Activated CD4-positive, alpha-beta T cell treated with anti-CD3 and anti-CD28 coated beads for 48 hours (primary cell): ENCODE data around the gene KCNAB1.

Experiments
- DNase-seq: peaks from one replicate; pipeline ENCODE4 v3.0.0-alpha.2; 2020

The KCNAB1 gene

DNA sequence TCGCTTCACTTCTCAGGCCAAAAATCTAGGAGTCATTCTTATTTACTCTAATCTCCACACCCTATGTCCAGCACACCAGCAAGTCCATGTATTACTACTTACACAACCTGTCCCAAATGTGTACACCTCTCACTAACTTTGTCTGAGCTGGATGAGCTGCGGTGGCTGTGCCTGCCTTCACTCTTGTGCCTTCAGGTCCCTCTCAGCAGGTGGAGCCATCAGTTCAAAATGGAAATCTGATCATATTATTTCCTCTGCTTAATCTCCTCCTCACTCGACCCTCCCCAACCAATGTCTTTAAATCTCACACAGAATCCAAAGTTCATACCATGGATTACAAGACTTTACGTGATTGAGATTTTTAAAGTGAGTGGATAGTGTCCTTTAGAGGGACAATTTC, 351.8 kb downstream of the KCNAB1 start:
- DNase-seq: no peak

DNA sequence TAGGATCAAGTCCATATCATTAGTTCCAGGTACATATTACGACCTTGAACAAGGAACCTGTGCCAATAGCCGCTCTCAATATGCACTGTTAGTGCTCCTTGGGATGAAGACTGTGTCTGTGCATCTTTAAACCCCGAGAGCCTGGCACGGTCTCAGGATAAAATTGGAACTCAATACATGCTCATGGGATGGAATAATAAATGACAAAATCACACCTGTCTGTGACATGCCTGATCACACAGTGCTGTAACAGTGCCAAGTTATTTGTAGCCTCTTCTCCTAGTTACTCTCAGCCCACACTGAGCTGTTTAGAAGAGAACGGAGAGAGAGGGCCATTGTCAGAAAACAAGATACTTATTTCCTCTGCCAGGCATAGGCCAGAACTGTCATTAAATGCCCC, 352.3 kb downstream of the KCNAB1 start:
- DNase-seq: no peak

DNA sequence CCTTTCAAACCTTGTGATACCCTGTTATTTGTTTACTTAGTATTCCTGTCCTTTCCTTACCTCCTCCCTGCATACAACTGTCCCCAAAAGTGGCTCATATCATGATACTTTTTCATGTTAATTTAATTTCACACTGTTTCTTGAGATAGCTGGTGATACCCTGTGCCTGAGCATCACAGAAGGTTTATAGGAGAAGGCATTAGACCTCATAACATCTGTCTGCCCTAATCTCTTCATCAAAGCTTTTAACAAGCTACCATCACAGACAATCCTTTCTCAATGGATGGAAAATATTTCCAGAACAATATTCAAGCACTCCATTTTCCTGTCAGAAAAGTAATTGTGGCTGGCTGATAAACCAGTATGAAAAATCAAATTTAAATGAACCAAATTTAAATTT, 353.0 kb downstream of the KCNAB1 start:
- DNase-seq: no peak

DNA sequence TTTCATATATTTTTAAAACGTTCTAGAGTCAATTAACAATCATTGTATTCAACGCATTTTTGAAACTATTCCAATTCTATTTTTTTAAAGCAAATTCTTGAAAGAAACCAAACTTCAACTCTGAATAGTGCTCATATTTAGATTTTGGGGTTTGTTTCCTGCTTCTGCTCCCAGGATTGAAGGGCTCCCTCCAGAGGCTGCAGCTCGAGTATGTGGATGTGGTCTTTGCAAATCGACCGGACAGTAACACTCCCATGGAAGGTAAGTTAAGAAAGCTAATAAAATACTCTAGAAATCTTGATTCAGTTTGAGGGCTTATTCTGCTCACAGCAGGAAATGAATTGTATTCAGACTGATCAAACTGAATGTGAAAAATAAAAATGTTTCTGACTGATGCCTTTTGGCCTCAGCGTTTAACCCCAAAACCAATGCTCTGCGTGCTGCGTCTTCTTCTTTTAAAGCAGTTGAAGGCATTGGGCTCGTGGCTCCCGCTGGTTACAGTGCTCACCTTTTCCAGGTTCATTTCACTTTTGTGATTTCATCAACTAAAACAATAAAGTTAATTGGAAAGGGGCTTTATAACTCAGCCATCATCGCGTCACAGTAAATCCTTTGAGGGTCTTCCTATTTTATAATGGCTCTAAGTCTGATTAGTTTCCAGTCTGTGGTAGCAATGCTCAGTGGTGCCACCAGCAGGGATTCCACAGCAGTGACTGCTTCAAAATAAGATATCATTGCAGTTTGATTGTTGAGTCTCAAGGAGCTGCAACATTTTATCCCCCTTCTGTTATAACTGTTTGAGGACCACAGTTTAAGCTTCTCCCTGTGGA, 354.4 kb downstream of the KCNAB1 start:
- no peak for DNase-seq

DNA sequence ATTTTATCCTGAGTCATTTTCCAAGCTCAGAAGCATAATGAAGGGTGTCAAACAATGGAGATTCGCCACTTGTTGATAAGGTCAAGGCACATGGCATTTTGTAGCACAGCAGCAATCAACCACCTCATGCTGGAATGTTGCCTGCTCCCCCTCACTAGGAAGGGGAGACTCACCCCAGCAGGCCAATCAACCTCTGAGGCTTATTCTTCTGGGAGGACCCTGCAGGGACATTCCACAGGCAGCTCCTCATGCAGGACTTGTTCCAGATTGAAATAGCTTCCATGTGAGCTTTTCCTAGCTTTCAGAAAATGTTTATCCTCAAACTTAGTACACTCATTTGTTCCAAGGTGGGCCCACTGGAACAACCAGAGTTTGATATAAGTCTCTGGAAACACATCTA, 356.9 kb downstream of the KCNAB1 start:
- no peak for DNase-seq

DNA sequence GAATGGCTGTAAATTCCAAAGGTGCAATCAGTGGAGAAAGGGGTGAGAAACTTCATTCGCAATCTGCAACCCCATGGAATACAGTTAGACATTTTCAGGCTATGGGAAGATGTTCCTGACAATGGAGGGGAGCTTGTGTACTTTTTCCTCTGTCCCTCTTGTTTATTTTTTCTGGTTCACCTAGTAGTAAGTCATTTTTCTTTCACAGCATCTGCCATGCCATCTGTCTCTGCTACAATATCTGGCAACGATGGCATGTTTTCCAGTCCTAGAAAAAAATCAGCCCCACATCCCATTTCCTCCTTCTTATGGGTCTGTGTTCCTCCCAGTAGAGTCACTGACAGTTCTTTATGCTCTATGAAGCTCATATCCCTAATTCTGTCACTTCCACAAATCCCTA, 358.5 kb downstream of the KCNAB1 start:
- no peak for DNase-seq

DNA sequence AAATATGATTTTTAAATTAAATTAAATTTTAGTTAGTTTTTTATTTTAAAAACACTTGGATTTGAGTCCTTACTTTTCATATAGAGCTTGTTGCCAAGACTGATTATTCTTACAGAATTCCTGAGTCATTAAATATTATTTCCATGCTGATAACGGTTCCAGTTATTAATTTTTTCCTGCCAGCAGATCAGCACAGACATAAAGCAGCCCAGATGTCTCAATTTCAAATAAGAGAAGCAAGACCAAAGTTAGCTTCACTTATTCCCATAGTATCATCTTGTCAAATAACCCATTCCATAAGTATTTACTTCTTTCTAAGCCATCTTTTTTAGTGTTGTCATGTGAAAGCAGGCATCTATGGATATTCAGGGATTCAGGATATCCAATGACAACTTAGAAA, 359.2 kb downstream of the KCNAB1 start:
- no peak for DNase-seq

DNA sequence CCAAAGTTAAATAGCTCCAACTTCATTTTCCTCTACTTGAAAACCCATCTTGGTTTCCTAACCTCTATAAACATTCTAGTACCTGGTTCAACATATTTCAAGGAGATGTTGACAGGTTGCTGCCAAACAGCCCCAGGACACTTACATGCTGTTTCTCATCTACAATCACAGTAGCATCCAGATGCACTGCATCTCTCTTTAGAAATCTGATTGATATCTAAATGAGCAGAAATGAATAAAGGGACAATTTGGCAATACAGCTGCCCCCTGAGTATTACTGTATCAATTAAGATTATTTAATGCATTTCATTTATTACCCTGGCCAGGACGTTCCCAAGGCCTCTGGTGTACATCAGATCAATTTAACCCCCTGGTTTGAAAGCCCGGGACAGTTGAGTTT, 360.6 kb downstream of the KCNAB1 start:
- DNase-seq: no peak

DNA sequence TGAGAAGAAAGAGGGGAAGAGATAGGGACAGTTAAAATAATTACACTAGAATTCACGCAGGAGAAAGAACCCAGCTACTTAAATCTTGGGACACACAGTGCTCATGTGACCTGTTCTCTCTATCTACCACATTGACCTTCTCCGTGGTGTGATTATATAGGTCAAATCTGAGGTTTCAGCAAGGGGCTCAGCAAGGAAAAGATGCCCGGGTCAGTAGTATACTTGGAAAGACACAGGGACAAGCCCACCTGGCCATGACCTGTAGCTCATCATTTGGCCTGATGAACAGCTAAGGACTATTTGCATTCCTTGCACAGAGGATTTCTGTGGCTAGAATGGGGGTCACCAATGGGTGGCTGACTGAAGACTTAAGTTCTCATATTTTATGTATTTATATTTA, 362.6 kb downstream of the KCNAB1 start:
- DNase-seq: no peak

DNA sequence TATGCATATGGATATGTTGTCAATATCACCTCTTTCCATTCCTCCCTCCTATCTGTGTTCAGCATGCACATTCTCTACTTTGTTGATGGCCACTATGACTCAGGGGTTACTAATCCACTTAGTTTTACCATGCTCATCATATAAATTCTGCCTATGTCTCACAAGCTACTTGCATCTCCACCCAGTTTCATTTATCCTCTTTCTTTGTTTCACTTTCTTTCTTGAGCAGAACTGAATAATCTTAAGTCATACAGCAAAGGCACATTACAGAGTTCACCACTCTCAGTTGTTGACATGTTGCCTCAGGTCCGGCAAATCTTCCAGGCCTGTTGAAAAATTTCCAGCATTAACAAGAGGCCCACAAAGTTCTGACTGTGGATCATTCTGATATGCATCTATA, 363.0 kb downstream of the KCNAB1 start:
- DNase-seq: no peak

DNA sequence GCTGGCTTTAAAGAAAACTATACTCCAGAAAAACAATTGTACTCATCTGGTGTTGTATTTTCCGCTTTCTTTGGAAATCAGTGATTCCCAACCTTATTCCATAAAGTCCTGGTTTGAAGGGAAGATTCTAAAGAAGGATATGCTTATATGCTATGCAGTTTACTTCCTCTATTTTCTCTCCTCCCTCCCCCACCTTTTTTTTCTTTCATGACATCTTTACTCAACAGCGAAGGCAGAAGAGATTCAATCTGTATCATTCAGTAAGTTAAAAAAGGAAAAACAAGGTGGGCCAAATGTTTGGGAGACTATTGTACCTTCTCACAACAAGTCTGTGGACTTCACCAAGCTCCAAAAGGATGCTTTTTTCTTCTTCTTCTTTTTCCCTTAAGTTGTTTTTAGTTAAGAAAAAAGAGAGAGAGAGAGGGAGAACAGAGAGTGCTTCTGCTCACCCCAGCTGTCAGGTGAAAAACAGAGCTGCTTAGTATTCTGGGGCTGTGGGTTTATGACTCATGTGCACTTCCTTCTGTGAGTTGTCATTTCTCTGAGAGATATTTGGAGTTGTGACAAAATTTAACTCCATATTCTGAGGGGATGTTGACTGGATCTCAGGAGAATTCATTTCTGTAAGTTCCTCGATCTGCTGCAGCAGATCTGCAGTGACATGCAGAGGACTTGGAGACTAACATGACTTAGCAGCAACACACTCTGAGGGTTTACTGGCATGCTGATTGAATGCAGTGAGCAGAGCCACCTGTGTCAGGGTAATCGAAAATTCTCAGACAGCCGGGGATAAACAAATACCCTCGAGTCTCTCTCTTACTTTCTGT, 363.8 kb downstream of the KCNAB1 start:
- peak; percentile 46 for DNase-seq

DNA sequence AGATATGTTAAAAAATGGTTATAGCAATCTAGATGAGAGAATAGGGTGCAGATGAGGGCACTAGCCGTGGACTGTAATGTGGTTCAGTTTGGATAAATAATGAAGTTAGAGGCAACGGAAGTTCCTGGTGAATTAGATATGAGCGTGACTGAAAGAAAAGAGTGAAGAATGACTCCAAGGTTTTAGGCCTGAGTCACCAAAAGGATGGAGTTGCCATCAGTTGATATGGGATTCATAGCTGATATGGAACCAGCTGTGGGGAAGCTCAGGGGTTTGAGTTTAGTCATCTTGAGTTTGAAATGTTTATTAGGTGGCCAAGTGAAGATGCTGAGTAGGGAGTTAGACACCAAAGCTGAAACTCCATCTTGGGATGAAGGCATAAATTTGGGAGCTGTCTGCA, 368.4 kb downstream of the KCNAB1 start:
- DNase-seq: no peak

DNA sequence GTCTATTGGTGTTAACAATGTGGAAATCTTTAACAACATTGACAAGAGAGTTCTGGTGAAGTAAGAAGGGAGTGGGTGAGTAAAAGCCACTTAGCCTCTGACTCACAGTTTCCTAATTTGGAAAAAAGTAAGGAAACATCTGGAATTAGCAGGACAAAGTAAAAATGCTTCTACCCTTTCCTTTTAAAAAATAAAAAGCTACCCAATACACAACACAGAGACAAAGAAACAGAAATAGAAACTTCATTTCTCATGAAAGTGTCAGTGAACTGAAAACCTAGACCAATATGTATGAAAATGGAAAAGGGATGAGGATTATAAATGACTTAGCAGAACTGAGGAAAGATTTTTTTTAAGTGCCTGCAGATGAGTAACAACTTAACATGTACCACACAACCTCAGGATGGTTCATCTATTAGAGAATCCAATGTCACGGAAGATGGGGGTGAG, 369.1 kb downstream of the KCNAB1 start:
- no peak for DNase-seq

DNA sequence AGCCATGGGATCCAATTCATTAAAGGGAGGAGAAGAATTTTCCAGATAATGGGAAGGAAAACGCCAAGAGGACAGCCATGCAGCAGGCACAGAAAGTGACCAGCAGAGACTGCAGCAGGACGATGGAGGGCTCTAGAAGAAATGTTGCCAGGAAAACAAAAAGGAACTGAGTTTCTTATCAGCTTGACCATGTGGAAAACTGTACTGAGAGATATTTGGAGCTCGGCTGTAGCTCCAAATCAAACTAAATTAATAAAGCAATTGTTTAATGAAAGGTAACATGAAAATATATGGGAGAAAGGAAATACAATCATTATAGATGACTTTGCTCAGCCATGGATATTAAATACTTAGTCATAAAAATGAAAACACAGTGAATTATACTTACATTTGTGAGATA, 370.8 kb downstream of the KCNAB1 start:
- DNase-seq: no peak

DNA sequence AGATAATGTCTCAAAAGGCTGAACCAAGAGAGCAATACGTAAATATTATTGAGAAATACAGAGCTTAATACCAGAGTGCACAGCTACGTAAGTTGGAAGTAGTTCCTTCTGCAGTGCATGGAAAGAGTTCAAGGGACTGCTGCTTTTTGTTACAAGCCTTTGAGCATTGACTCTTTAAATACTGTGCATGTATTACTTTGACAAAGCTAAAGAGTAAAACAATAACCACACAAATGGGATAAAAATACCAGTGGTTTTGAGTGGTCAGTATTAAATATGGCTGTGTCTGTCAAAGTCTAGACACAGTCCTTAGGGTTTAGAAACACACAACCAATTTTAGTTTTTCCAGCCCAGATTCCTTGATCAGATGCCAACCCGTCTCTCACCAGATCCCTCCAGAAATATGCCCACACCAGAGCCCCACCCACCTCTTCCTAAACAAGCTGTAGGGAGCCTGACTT, 372.5 kb downstream of the KCNAB1 start:
- DNase-seq: no peak

DNA sequence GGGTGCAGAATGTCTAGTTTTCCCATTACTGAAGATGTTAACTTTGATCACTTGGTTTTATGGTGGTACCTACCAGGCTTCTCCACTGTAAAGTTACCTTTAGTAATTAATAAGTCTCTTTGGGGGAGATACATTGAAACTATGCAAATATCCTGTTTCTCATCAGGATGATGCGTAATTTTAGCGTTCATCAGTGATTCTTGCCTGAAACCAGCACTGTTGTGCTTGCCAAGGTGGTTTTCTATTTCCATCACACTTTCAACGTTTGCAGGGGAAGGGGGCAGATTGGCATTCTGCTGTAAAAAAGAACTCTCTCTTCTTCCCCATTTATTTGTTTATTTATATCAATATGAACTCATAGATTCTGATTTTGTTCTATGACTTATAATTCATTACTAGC, 373.5 kb downstream of the KCNAB1 start:
- DNase-seq: no peak

DNA sequence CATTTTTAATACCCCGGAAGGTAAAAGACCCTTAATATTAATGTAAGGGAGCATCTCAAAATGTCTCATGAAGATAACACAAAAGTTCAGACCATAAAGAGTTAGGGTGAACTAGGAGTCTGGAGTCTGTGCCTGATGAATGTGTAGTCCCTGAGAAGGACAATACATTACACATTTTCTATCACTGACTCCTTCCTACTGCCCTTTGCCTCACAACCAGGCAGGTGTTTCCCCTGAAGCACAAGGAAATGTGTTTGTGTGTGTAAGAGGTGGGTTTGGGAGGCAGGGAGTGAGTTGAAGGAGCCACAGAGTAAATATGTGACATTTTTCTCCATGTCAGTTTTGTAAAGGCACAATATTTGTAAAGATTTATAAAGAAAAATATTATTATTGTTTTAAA, 375.4 kb downstream of the KCNAB1 start:
- DNase-seq: no peak

DNA sequence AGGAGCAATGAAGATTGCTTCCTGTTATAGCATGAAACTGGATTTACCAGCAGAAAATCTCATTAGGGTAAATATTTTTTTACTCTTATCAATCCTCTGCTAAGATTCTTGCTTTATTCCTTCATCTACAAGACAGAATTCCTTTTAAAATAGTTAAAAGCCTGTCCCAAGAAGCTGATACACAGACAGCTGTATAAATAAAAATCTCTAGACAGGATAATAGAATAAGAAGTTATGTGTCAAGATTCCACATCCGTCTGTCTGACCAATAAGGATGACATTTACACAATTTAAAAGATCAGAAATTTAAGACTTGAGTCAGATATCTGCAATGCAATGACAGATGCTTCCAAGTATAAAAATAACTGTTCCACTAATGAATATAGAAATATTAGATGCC, 376.9 kb downstream of the KCNAB1 start:
- no peak for DNase-seq

DNA sequence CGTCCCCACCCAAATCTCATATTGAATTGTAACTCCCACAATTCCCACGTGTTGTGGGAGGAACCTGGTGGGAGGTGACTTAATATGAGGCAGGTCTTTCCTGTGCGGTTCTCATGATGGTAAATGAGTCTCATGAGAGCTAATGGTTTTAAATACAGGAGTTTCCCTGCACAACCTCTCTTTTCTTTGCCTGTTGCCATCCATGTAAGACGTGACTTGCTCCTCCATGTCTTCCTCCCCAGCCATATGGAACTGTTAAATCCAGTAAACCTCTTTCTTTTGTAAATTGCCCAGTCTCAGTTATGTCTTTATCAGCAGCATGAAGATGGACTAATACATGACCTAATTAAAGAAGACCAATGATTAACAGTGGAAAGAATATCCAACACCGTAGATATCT, 377.9 kb downstream of the KCNAB1 start:
- DNase-seq: no peak

DNA sequence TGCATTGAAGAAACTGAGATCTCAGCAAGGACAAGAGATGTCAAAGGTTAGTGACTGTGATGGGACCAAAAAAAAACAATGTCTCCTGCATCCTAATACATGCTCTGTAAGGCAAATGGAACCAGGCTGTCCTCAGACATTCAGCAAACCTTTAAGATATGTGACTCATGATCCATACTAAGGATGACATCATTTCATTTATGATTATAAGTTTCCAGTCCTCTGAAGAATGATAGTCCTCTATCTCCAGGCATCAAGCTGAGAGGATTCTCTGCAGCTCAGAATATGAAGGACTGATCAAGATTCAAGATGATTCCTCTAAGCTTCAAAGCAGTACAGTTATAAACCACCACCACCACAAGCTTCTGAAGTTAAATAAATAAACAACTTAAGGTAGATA, 386.9 kb downstream of the KCNAB1 start:
- DNase-seq: no peak

DNA sequence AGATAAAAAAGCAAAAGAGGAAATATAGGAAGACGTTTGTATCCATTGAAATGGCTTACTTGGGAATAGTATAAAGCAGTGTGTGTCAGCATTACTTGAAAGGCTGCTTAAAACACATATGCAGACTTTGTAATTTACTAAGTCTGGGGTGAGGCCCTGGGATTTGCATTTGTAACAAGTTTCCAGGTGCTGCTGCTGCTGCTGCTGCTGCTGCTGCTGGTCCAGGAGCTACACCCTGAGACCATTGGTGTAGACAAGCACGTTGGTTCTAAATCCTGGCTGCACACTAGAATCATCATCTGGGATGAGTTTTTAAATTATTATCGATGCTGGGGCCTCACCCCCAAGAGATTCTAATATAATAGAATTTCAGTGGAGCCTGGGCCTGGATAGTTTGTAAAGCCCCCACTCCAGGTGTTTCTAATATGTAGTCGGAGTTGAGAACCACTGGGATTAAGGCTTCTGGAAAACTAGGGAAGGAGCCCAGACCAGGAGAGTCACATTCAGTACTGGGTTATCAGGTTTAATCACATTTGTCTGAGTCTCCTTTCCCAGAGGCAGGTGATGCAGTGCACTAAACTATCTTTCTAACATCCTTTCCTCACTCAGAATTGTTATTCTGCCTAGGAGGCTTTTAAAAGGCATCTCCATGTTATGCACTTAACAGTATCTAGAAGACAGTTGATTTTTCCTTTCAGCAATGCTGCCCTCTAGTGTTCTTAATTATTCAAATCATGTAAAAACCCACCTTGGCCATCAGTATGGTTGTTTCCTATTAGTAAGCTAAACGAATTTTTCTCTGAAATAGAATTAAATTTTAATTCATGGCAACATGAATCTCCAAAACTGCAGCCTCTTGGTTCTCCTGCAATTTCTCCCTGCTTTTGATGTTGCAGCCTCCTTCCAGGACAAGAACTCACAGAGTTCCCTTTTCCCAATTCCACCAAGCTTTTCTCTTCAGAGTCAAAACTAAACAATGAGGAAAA, 389.1 kb downstream of the KCNAB1 start:
- DNase-seq: no peak

DNA sequence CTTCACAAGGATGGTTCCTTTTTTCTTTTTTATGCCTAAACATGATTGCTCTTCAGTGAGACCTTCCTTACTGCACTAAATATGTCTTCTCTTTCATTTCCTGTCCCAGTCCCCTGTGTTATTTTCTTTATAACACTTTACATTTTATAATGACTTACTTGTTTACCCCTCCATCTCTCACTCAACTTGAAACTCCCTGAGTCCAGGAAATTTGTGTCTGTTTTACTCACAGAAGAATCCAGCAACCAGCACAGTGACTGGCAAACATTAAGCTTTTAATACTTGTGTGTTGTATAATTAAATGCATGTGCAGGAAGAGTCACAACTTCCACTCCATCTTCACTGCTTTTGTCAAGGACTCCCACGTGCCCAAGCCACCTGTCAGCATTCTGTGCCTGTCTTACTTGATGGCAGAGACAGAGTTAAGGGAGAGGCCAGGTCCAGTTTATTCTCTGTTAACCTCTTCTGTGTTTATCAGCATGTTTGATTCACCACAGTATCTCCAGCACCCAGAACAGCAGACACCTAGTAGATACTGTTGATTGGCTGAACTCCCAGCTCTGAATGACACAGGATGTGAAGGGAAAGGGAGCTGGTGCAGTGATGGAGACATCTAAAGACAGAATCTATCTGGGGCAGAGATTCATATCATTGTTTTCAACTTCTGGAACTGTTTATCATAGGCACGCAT, 391.8 kb downstream of the KCNAB1 start:
- no peak for DNase-seq
